DND-41 (cell line): ENCODE results near the gene CD300LG.

ENCODE experiments used
- ATAC-seq: fragments of 200-7000 bp; cut with Tn5 transposase; 3 replicates; pipeline ENCODE4 v1.9.1; 2021; ENCODE audit warnings: low read depth; ENCODE audit not compliant: insufficient read depth
- DNase-seq: peaks from one replicate; pipeline ENCODE4 v3.0.0-alpha.2; 2020
- H2AFZ ChIP-seq: 2 replicates; pipeline ENCODE4 v1.6.0; 2012; ENCODE audit warnings: low read depth, low read length
- H3K27ac ChIP-seq: 2 replicates; pipeline ENCODE4 v1.5.1; 2012; ENCODE audit warnings: low read length, inconsistent platforms
- H3K27me3 ChIP-seq: fragments of 200-600 bp; sonication (generic); 2 replicates; pipeline ENCODE4 v1.6.0; 2012; ENCODE audit warnings: low read length, mild to moderate bottlenecking, inconsistent platforms; ENCODE audit not compliant: insufficient read depth, poor library complexity
- H3K36me3 ChIP-seq: 2 replicates; pipeline ENCODE4 v1.5.1; 2012; ENCODE audit warnings: low read length, inconsistent platforms; ENCODE audit not compliant: insufficient read depth
- H3K4me1 ChIP-seq: 2 replicates; pipeline ENCODE4 v1.5.1; 2012; ENCODE audit warnings: mild to moderate bottlenecking, low read length; ENCODE audit not compliant: insufficient read depth
- H3K4me2 ChIP-seq: 2 replicates; pipeline ENCODE4 v1.6.0; 2012; ENCODE audit warnings: mild to moderate bottlenecking, moderate library complexity, low read length, inconsistent platforms; ENCODE audit not compliant: insufficient read depth
- H3K4me3 ChIP-seq, 2 experiments: fragments of 200-600 bp in 1 of 2; shearing (Covaris generic) in 1 of 2; 2 replicates each; pipeline ENCODE4 v1.5.1; 2012 to 2016; ENCODE audit warnings: inconsistent platforms in 2 of 2, low read length in 2 of 2, mild to moderate bottlenecking in 2 of 2, low read depth in 1 of 2, moderate library complexity in 1 of 2
- H3K79me2 ChIP-seq: 2 replicates; pipeline ENCODE4 v1.6.0; 2012; ENCODE audit warnings: low read length, inconsistent platforms; ENCODE audit not compliant: insufficient read depth
- H3K9ac ChIP-seq: 2 replicates; pipeline ENCODE4 v1.6.0; 2012; ENCODE audit warnings: low read depth, mild to moderate bottlenecking, inconsistent platforms, low read length, moderate library complexity
- H3K9me3 ChIP-seq: 2 replicates; pipeline ENCODE4 v1.5.1; 2012; ENCODE audit warnings: low read length, moderate library complexity, mild to moderate bottlenecking, inconsistent platforms; ENCODE audit not compliant: insufficient read depth, severe bottlenecking
- H4K20me1 ChIP-seq: 2 replicates; pipeline ENCODE4 v1.6.0; 2012; ENCODE audit warnings: low read length; ENCODE audit not compliant: insufficient read depth
- CTCF ChIP-seq: IDR thresholded peaks from 2 replicates; pipeline ENCODE4 v1.5.1; 2012; ENCODE audit warnings: borderline replicate concordance, low read length, moderate library complexity, mild to moderate bottlenecking; ENCODE audit not compliant: poor library complexity, severe bottlenecking; ENCODE audit errors: extremely low read depth
- EZH2 ChIP-seq: IDR thresholded peaks from 3 replicates; pipeline ENCODE4 v1.6.1; 2012; ENCODE audit warnings: borderline replicate concordance, low read depth, mild to moderate bottlenecking, moderate library complexity, low read length, inconsistent platforms; ENCODE audit not compliant: severe bottlenecking

The CD300LG gene

GRCh38 chr17:43831633-43832032 lies 15.3 kb upstream of the CD300LG start:
- H3K4me3 ChIP-seq: no peak overlapping the region
- no peak overlapping the region for H3K27ac ChIP-seq
- no peak for ATAC-seq
- H3K79me2 ChIP-seq: no peaks in the 10 kb centered on the region
- H3K9ac ChIP-seq: no peak overlapping the region
- no peaks in the 10 kb centered on the region for H4K20me1 ChIP-seq
- no peak overlapping the region for H3K4me2 ChIP-seq
- no peak overlapping the region for H2AFZ ChIP-seq
- no peaks in the 10 kb centered on the region for H3K9me3 ChIP-seq
- peaks cover 17% of the 10 kb centered on the region for H3K27me3 ChIP-seq
- no peaks in the 10 kb centered on the region for H3K4me1 ChIP-seq
- TF ChIP-seq CTCF (no peak), EZH2 (no peak)
- no peaks in the 10 kb centered on the region for H3K36me3 ChIP-seq
- no peak for DNase-seq

DNA sequence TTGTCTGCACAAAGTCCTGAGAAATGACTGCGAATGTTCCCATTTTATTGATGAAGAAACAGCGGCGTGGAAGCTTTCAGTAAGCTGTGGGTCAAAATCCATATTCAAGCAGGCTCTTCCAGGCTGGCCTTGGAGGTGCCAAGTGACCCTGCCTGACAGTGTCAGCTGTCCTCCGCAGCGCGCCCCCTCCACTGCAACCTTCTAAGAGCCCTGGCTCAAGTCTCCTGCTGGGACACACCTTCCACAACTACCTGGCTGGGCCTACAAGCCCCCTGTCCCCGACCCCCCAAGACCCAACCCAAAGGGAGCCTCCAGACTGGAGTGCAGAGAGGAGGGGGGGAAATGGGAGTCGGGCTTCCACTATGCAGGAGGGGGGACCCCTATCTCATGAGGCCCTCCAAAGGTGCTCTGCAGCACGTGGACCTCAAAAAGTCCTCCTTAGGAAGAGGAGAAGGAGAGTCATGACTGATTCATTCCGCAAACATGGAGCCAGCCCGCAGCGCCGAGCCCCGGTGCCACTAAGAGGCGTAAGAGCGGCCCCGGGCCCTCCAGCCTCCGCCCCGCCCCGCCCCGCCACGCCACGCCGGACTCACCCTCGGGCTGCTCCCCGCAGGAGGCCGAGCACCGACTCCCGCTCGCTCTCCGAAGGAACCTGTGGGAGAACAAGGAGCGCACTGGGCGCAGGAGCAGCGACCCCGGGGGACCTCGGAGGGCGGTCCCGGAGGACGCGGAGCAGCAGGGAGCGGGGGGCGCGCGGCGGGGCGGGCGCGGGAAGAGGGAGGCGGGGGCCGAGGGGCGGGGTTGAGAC lies 14.6 kb upstream of the CD300LG start:
- Histone ChIP-seq H4K20me1 (no peaks in the 10 kb centered on the region), H3K4me2 (no peak overlapping the region), H2AFZ (no peak overlapping the region), H3K27ac (no peak overlapping the region), H3K27me3 (peaks cover 17% of the 10 kb centered on the region), H3K9me3 (no peaks in the 10 kb centered on the region), H3K36me3 (no peaks in the 10 kb centered on the region), H3K9ac (no peak overlapping the region), H3K79me2 (no peaks in the 10 kb centered on the region), H3K4me1 (no peaks in the 10 kb centered on the region), H3K4me3 (no peak overlapping the region)
- ATAC-seq: no peak
- DNase-seq: no peak
- TF ChIP-seq CTCF: no peak

DNA sequence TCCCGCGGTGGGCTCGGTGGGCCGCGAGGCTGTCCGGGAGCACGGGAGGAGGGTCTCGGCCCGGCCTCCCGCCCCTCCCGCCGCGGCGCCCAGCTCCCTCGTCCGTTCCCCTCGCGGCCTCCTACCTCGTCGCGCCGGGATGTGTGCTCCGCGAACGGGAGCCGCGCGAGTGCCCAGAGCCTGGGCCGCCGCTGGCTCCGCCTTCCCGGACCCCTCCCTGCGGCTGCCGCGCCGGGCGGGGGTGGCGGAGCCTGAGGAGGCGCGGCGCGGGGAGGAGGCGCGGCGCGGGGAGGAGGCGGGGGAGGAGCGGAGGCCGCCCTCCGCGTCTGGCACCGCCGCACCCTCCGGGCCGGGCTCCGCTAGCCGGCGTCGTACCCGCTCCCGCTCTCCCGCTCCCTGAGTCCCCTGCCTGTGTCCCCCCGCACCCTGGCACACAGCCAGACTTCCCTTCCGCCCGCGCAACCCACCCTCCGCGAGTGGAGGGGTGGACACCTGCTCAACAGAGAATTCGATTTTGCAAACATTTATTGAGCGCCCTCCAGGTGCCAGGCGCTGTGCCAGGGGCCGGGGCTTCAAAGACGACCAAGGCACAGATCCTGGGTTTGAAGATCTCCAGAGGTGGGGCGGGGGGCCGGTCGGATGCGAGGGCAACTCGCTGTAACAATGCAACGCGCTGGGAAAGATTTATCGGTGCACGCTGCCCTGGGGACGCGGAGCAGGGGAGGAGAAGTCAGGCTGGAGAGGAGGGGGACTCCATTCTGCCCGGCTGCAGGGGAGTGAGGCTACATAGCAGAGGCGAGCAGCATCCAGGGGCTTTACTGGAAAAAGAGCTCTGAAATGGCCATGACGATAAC lies 13.8 kb upstream of the CD300LG start, which contains the start of gene MPP3:
Gene MPP3 (minus strand): TSS at position 171 of the 854 bp plus-strand sequence. CDS start 1,240 bp downstream, outside the sequence.
- H3K4me2 ChIP-seq: no peak within 1 kb of the TSS
- H3K4me1 ChIP-seq: no peaks in the 10 kb centered on the region
- no peak within 1 kb of the TSS for H3K9ac ChIP-seq
- ATAC-seq: no peak
- no peak within 1 kb of the TSS for H3K27ac ChIP-seq
- H3K4me3 ChIP-seq: no peak within 1 kb of the TSS
- H3K9me3 ChIP-seq: no peaks in the 10 kb centered on the region
- H3K27me3 ChIP-seq: peaks cover 17% of the 10 kb centered on the region
- no peak within 1 kb of the TSS for H2AFZ ChIP-seq
- no peak for TF ChIP-seq CTCF
- TF ChIP-seq EZH2: no peak
- no peak for DNase-seq
- H3K36me3 ChIP-seq: no peaks in the 10 kb centered on the region
- no peaks in the 10 kb centered on the region for H4K20me1 ChIP-seq
- H3K79me2 ChIP-seq: no peaks in the 10 kb centered on the region
